ENCODE results near the gene COL4A5. TPM values are rescaled to one million over a fixed set of nuclear protein-coding genes. Genes with fewer than 3 reads are reported as not detected.
A peak's percentile ranks its signal among the peaks of the same experiment; 100 is the strongest.

COL4A5 gene
- polyA plus RNA-seq, 1 experiment: 123 TPM

DNA sequence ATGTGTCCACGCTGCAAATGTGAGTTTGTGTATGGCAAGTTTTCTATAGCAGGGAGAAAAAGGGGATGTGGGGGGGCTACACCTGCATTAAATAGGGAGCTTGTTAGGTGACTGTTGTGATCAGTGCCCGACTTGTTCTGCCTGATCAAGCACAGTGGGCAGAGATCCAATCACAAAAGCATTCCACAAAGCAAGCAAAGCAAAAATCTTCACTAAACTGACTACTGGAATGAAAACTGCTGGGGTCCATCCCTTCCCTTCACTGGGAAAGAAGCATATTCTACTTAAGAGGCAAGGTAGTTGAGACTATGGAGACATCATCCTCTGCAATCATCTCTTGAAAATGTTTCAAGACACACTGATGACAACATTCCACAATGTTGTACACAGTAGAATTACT is 291.5 kb downstream of the COL4A5 start:
- Histone ChIP-seq H3K4me3 (ENCODE audit: low read depth, low read length) (no peak overlapping the region), H3K9me3 (ENCODE audit: control insufficient read depth, insufficient read depth, low read length) (no peaks in the 10 kb centered on the region; the same call in 1 of the 2 replicates), H3K27ac (ENCODE audit: low read depth, low read length) (no peak overlapping the region), H3K27me3 (ENCODE audit: control insufficient read depth, insufficient read depth, low read length) (peaks cover 34% of the 10 kb centered on the region)
- no peak for DNase-seq (ENCODE audit: low read depth, low spot score)
- ChIA-PET CTCF (no interaction called here), POLR2A (no interaction called here)
- no peak for TF ChIP-seq CTCF (IDR thresholded peaks at IDR 0.05; ENCODE audit: low read depth, low read length)

GRCh38 chrX:108732630-108733321 is 293.1 kb downstream of the COL4A5 start:
- Histone ChIP-seq H3K27ac (ENCODE audit: low read depth, low read length) (no peak overlapping the region), H3K27me3 (ENCODE audit: control insufficient read depth, insufficient read depth, low read length) (peaks cover 45% of the 10 kb centered on the region), H3K9me3 (ENCODE audit: control insufficient read depth, insufficient read depth, low read length) (no peaks in the 10 kb centered on the region; the same call in 1 of the 2 replicates), H3K4me3 (ENCODE audit: low read depth, low read length) (no peak overlapping the region)
- CTCF ChIA-PET: no interaction called here
- no peak for TF ChIP-seq CTCF (IDR thresholded peaks at IDR 0.05; ENCODE audit: low read depth, low read length)
- POLR2A ChIA-PET: no interaction called here
- DNase-seq (ENCODE audit: low read depth, low spot score): no peak

GRCh38 chrX:108734426-108734825 is 294.8 kb downstream of the COL4A5 start:
- H3K9me3 ChIP-seq (ENCODE audit: control insufficient read depth, insufficient read depth, low read length): no peaks in the 10 kb centered on the region; the same call in 1 of the 2 replicates
- DNase-seq (ENCODE audit: low read depth, low spot score): no peak
- POLR2A ChIA-PET: no interaction called here
- no peak for TF ChIP-seq CTCF (IDR thresholded peaks at IDR 0.05; ENCODE audit: low read depth, low read length)
- H3K27ac ChIP-seq (ENCODE audit: low read depth, low read length): no peak overlapping the region
- H3K27me3 ChIP-seq (ENCODE audit: control insufficient read depth, insufficient read depth, low read length): peaks cover 45% of the 10 kb centered on the region
- H3K4me3 ChIP-seq (ENCODE audit: low read depth, low read length): no peak overlapping the region
- CTCF ChIA-PET: no interaction called here

DNA sequence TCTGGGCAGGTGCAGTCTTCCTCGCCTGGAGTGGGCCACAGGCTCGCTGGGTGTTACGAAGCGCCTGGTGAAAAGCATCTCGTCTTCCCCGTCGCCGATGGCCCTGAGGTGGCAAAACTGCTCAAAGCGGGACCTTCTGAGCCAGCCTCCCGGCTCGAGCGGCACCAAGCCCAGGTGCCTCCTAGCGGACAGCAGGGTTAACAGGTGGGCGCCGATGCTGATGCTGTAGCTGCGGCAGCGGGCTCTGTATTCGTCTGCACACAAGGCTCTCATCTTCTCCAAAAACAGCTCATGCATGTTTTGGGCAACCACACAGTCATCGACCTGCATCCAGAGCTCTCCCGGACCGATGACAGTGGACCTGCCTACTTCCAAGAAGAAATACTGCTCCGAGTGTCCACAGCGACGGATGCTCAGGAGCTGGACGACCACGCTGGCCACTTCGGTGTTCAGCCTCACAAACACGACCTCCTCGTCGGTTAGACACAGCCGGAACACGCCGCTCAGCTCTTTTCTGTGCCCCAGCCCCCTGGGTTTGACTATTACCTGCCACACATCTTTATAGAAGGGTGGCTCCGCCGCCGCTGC is 295.5 kb downstream of the COL4A5 start:
- CTCF ChIA-PET: no interaction called here
- TF ChIP-seq CTCF (IDR thresholded peaks at IDR 0.05; ENCODE audit: low read depth, low read length): no peak
- H3K27me3 ChIP-seq (ENCODE audit: control insufficient read depth, insufficient read depth, low read length): peaks cover 45% of the 10 kb centered on the region
- POLR2A ChIA-PET: no interaction called here
- H3K4me3 ChIP-seq (ENCODE audit: low read depth, low read length): no peak overlapping the region; the same call in 1 of the 2 replicates
- no peak for DNase-seq (ENCODE audit: low read depth, low spot score)
- no peaks in the 10 kb centered on the region; the same call in 1 of the 2 replicates for H3K9me3 ChIP-seq (ENCODE audit: control insufficient read depth, insufficient read depth, low read length)
- no peak overlapping the region for H3K27ac ChIP-seq (ENCODE audit: low read depth, low read length)

DNA sequence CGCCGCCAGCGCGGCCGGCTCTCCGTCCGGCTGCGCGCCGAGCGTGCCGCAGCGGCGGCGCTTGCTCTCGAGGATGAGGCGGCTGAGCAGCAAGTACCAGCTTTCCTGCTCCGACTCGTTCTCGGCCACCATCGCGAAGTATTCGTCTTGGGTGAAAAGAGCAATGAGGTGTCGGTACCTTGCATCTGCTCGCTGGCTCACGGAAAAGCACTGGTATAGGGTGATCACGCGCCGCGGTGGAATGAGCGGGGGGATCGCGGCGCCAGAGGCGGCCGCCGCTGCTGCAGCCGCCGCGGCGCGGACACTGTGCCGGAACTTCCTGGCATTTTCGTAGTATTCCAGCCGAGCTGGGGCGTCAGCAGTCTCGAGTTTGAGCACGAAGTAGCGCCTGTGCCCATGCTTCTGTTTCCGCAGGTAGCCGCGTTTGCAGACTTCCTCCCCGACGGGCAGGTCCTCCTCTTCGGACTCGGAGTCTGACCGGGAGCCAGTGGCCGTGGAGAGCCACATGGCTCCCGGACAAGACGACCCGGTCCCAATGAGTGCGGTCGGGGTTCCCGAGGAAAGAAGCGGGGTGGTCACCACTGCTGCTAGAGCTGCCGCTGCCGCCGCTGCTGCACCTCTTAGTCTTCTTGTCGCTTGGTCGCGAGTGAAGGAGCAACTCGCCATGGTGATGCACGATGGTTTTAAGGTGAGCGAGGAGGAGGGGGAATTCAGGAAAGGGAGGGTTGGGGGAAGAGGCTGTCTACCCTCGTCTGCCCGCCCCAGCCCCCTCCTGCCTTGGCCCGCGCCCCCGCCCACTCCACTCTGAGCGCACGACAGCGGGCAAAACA is 296.3 kb downstream of the COL4A5 start:
- DNase-seq (ENCODE audit: low read depth, low spot score): no peak
- no peaks in the 10 kb centered on the region; the same call in 1 of the 2 replicates for H3K9me3 ChIP-seq (ENCODE audit: control insufficient read depth, insufficient read depth, low read length)
- CTCF ChIA-PET: no interaction called here
- peaks cover 45% of the 10 kb centered on the region for H3K27me3 ChIP-seq (ENCODE audit: control insufficient read depth, insufficient read depth, low read length)
- POLR2A ChIA-PET: no interaction called here
- H3K4me3 ChIP-seq (ENCODE audit: low read depth, low read length): peak overlapping the region; percentile 50
- no peak overlapping the region for H3K27ac ChIP-seq (ENCODE audit: low read depth, low read length)
- TF ChIP-seq CTCF (IDR thresholded peaks at IDR 0.05; ENCODE audit: low read depth, low read length): no peak
